CD14-positive monocyte (primary cell): ENCODE data around the gene SCG5. TPM values are rescaled to one million over a fixed set of nuclear protein-coding genes. Genes with fewer than 3 reads are reported as not detected.
"Not testable (repeated sequence)": the region's sequence is repeated elsewhere in the genome, so short reads cannot be mapped to it uniquely, and the experiment has no call there.

Experiments used
- DNase-seq, 3 donors: peaks; one replicate each; pipeline ENCODE4 v3.0.0-alpha.2; 2011 to 2022
- H2AFZ ChIP-seq: 2 replicates; pipeline ENCODE4 v1.6.0; 2012; ENCODE audit warnings: mild to moderate bottlenecking, low read depth, low read length, inconsistent platforms; ENCODE audit not compliant: insufficient read depth, poor library complexity, severe bottlenecking
- H3K27ac ChIP-seq, 2 donors: 1 replicate in 1 of 2; 2 replicates in 1 of 2; pipeline ENCODE4 v1.5.1; 2012 to 2013; ENCODE audit warnings: low read length in 2 of 2, control low read depth in 1 of 2, inconsistent platforms in 1 of 2, low read depth in 1 of 2, mild to moderate bottlenecking in 1 of 2
- H3K27me3 ChIP-seq, 2 donors: one replicate each; pipeline versions ENCODE4 v1.6.0 to v1.6.1; 2011 to 2013; ENCODE audit warnings: low read length in 2 of 2; ENCODE audit not compliant: control insufficient read depth in 2 of 2, insufficient read depth in 2 of 2
- H3K36me3 ChIP-seq, 2 donors: replicated peaks in 1 of 2; 1 replicate in 1 of 2; 2 replicates in 1 of 2; pipeline versions ENCODE4 v1.5.1 to v1.6.1; 2012 to 2013; ENCODE audit warnings: low read length in 2 of 2, control low read depth in 1 of 2, inconsistent platforms in 1 of 2, mild to moderate bottlenecking in 1 of 2; ENCODE audit not compliant: insufficient read depth in 2 of 2, control insufficient read depth in 1 of 2
- H3K4me1 ChIP-seq, 2 donors: 1 replicate in 1 of 2; 2 replicates in 1 of 2; pipeline versions ENCODE4 v1.5.1 to v1.6.1; 2012 to 2013; ENCODE audit warnings: low read length in 2 of 2, control low read depth in 1 of 2, inconsistent platforms in 1 of 2, mild to moderate bottlenecking in 1 of 2, moderate library complexity in 1 of 2; ENCODE audit not compliant: insufficient read depth in 2 of 2, control insufficient read depth in 1 of 2
- H3K4me2 ChIP-seq: replicated peaks from 2 replicates; pipeline ENCODE3; 2012; ENCODE audit warnings: low read length, moderate library complexity, mild to moderate bottlenecking; ENCODE audit not compliant: poor library complexity, severe bottlenecking; ENCODE audit errors: extremely low read depth
- H3K4me3 ChIP-seq, 3 experiments: fragments of 200-600 bp in 1 of 3; sonication (generic) in 1 of 3; replicated peaks in 1 of 3; 1 replicate in 2 of 3; 2 replicates in 1 of 3; pipeline ENCODE4 v1.5.1; 2011 to 2013; ENCODE audit warnings: low read length in 3 of 3, mild to moderate bottlenecking in 3 of 3, control low read depth in 2 of 3, low read depth in 2 of 3, inconsistent platforms in 1 of 3, moderate library complexity in 1 of 3
- H3K79me2 ChIP-seq: 2 replicates; pipeline ENCODE4 v1.6.0; 2012; ENCODE audit warnings: mild to moderate bottlenecking, control low read depth, inconsistent platforms, low read length, moderate library complexity; ENCODE audit not compliant: insufficient read depth
- H3K9ac ChIP-seq: 2 replicates; pipeline ENCODE4 v1.6.0; 2017; ENCODE audit warnings: low read length, mild to moderate bottlenecking; ENCODE audit not compliant: insufficient read depth, poor library complexity, severe bottlenecking
- H3K9me3 ChIP-seq, 2 donors: replicated peaks in 1 of 2; 1 replicate in 1 of 2; 2 replicates in 1 of 2; pipeline versions ENCODE4 v1.5.1 to v1.6.1; 2012 to 2013; ENCODE audit warnings: low read length in 2 of 2, control low read depth in 1 of 2; ENCODE audit not compliant: control insufficient read depth in 1 of 2, insufficient read depth in 1 of 2
- H4K20me1 ChIP-seq: 2 replicates; pipeline ENCODE4 v1.6.0; 2012; ENCODE audit warnings: mild to moderate bottlenecking, low read length, control low read depth, moderate library complexity; ENCODE audit not compliant: insufficient read depth
- H3K27ac Mint-ChIP-seq, 7 donors: one replicate each; pipeline ENCODE4 v1.8.0; 2020; ENCODE audit warnings: mild to moderate bottlenecking in 7 of 7, mixed read lengths in 7 of 7, moderate library complexity in 6 of 7, inconsistent platforms in 2 of 7
- H3K27me3 Mint-ChIP-seq, 3 donors: one replicate each; pipeline ENCODE4 v1.8.0; 2021 to 2022; ENCODE audit warnings: low read depth in 3 of 3, mild to moderate bottlenecking in 3 of 3, mixed read lengths in 3 of 3, moderate library complexity in 3 of 3, inconsistent platforms in 1 of 3
- H3K36me3 Mint-ChIP-seq, 2 donors: one replicate each; pipeline ENCODE4 v1.8.0; 2020; ENCODE audit warnings: mixed read lengths in 2 of 2, inconsistent platforms in 1 of 2, mild to moderate bottlenecking in 1 of 2
- H3K4me1 Mint-ChIP-seq: one replicate; pipeline ENCODE4 v1.8.0; 2020; ENCODE audit warnings: mild to moderate bottlenecking, mixed read lengths
- H3K4me3 Mint-ChIP-seq, 2 donors: one replicate each; pipeline ENCODE4 v1.8.0; 2020; ENCODE audit warnings: mild to moderate bottlenecking in 2 of 2, mixed read lengths in 2 of 2, moderate library complexity in 1 of 2
- H3K9me3 Mint-ChIP-seq, 7 donors: one replicate each; pipeline ENCODE4 v1.8.0; 2020 to 2022; ENCODE audit warnings: mixed read lengths in 7 of 7, mild to moderate bottlenecking in 6 of 7, moderate library complexity in 6 of 7, inconsistent platforms in 2 of 7
- WGBS: methylation state at CpG from one replicate; pipeline ENCODE4 v1.1.5; 2013; ENCODE audit warnings: missing lambda C conversion rate; ENCODE audit not compliant: insufficient coverage; 5-methylcytosine and 5-hydroxymethylcytosine counted together
- intact Hi-C, 2 donors: fragments of 100-400 bp; cut with micrococcal nuclease; formaldehyde crosslinking; loops; one replicate each; pipeline versions ENCODE4 v1.15.0 to v1.15.1; 2023
- polyA plus RNA-seq, 3 donors: library from polyadenylated mRNA; depleted of rRNA in 1 of 3; unstranded in 2 of 3; stranded (reverse) in 1 of 3; fragments of 300-500 nt in 2 of 3; fragments of >200 nt in 1 of 3; fragmentation: Illumina TruSeq in 2 of 3; gene quantifications; 1 replicate in 2 of 3; 2 replicates in 1 of 3; pipeline ENCODE4 v1.2.3, GENCODE V29; 2012 to 2021
- TF ChIP-seq, protein P1 (sequence below): fragments of 200-600 bp; IDR thresholded peaks from one replicate; pipeline ENCODE4 v1.8.0; 2022; ENCODE audit warnings: antibody characterized with exemption, mild to moderate bottlenecking

The SCG5 gene
- polyA plus RNA-seq, 3 donors: not detected

DNA sequence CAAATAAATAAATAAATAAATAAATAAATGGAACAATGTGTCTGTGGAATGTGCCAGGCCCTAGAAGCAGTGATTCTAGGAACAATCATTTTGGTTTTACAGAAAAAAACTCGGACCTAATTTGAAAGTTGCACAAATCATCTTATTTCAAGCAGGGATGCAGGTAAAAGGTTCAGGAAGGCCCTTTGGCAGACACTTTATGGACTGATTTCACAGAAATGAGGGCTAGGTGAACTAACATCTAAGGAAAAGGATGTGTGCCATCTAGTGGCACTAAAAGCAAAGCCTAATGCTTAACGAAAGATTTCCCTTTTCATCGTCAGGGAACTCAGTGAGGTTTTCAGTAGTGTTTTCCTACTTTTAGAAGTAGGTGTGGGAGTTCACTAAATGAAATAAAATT lies 30.8 kb upstream of the SCG5 start:
- H4K20me1 ChIP-seq, H3K27me3 ChIP-seq, H3K4me1 ChIP-seq, H2AFZ ChIP-seq, H3K79me2 ChIP-seq, intact Hi-C loops, H3K36me3 ChIP-seq, H3K9me3 Mint-ChIP-seq, H3K9ac ChIP-seq, H3K4me2 ChIP-seq, H3K4me3 ChIP-seq, H3K27me3 Mint-ChIP-seq, H3K27ac Mint-ChIP-seq, H3K36me3 Mint-ChIP-seq, H3K4me1 Mint-ChIP-seq, H3K27ac ChIP-seq, H3K9me3 ChIP-seq, H3K4me3 Mint-ChIP-seq: not testable (repeated sequence)
- peak in 1 of 3 donors; percentile 11 for DNase-seq
- WGBS: no CpG with 5 or more reads among the region's 3 CpGs
- TF ChIP-seq, protein P1, sequence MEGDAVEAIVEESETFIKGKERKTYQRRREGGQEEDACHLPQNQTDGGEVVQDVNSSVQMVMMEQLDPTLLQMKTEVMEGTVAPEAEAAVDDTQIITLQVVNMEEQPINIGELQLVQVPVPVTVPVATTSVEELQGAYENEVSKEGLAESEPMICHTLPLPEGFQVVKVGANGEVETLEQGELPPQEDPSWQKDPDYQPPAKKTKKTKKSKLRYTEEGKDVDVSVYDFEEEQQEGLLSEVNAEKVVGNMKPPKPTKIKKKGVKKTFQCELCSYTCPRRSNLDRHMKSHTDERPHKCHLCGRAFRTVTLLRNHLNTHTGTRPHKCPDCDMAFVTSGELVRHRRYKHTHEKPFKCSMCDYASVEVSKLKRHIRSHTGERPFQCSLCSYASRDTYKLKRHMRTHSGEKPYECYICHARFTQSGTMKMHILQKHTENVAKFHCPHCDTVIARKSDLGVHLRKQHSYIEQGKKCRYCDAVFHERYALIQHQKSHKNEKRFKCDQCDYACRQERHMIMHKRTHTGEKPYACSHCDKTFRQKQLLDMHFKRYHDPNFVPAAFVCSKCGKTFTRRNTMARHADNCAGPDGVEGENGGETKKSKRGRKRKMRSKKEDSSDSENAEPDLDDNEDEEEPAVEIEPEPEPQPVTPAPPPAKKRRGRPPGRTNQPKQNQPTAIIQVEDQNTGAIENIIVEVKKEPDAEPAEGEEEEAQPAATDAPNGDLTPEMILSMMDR: peak; percentile 54

DNA sequence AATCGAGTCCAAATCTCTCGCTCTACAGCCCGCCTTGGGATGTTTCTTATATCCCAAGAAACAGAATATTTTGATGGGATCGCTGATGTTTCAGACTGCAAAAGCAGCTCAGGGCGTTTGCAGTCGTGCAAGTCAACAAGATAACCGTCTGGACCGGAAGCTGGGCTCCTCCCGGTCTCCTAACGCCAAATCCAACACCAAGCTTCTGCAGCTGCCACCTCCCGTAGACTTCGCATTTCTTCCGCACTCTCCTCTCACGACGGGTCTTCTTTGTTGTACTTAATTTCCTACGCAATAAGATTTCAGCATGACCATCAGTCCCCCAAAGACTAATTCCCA lies 26.8 kb upstream of the SCG5 start:
- H3K36me3 Mint-ChIP-seq, H3K36me3 ChIP-seq, H3K9me3 ChIP-seq, H4K20me1 ChIP-seq, H3K27me3 Mint-ChIP-seq, H3K4me1 ChIP-seq, H3K27me3 ChIP-seq, DNase-seq, intact Hi-C loops, H3K9me3 Mint-ChIP-seq: not testable (repeated sequence)
- H3K4me2 ChIP-seq: peak overlapping the region; percentile 39
- peak overlapping the region; percentile 53 to 98 (median 82) for H3K4me3 ChIP-seq
- Mint-ChIP-seq H3K4me1 (peaks cover 18% of the 10 kb centered on the region), H3K27ac (peak overlapping the region in 6 of 7 donors; percentile 87 to 96 (median 92)), H3K4me3 (peak overlapping the region; percentile 100)
- WGBS: no CpG with 5 or more reads among the region's 16 CpGs
- peak overlapping the region; percentile 44 to 80 for H3K27ac ChIP-seq
- peaks cover 45% of the 10 kb centered on the region for H3K79me2 ChIP-seq
- peak overlapping the region; percentile 60 for H3K9ac ChIP-seq
- H2AFZ ChIP-seq: peak overlapping the region; percentile 78

DNA sequence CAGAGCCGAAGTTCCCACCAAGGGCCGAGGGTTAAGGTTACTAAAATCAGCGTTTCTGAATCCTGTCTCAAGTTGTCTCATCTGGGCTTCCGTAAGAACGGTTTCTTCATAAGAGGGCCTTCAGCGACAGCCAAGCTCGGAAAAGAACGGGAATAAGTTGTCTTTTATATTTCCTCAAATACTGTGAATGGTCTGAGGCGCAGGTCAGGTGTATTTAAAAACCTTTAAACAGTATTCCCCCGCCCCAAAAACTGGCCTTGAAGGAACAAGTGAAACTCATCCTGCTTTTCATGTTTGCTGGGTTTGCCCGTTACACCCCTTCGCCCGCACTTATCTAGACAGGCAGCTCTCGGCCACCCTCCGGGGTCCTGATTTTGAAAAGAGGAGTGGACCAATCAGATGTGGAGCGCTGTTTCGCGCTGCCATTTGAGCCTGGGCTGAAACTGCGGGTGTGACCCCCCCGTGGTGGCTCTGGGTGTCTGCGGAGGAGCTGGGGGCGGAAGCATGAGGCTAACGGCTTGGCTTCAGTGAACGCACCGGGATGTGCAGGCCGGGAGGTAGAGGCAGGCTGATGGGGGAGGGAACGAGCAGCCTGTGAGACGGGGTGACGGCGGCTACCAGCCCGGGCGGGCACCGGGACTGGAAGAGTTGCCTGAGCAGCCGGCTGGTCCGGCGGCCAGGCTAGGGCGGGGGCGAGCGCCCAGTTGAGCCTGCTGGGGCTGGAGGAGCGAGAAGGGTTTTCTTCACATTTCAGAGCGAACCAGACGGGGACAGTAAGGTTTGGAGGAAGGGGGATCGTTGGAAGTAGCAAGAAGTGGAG lies 26.2 kb upstream of the SCG5 start, which contains the start of gene ARHGAP11A:
TSS of gene ARHGAP11A (plus strand) at position 454 of the 820 bp plus-strand sequence. CDS start 708 bp downstream, outside the sequence.
- 1% methylated on average over 8 of the region's 43 CpGs for WGBS
- H3K27me3 Mint-ChIP-seq, intact Hi-C loops, H3K9me3 Mint-ChIP-seq, H3K36me3 Mint-ChIP-seq, H4K20me1 ChIP-seq, H3K4me1 ChIP-seq, H3K36me3 ChIP-seq, H3K27me3 ChIP-seq, H3K9me3 ChIP-seq: not testable (repeated sequence)
- peak within 1 kb of the TSS; percentile 53 to 98 (median 82) for H3K4me3 ChIP-seq
- peaks cover 17% of the 10 kb centered on the region for H3K4me1 Mint-ChIP-seq
- peak; percentile 73 to 82 (median 81) for DNase-seq
- H3K79me2 ChIP-seq: peaks cover 46% of the 10 kb centered on the region
- H2AFZ ChIP-seq: peak within 1 kb of the TSS; percentile 78
- H3K9ac ChIP-seq: peak within 1 kb of the TSS; percentile 63
- peak within 1 kb of the TSS; percentile 90 to 96 (median 93) for H3K27ac Mint-ChIP-seq
- peak within 1 kb of the TSS; percentile 54 for H3K4me2 ChIP-seq
- peak within 1 kb of the TSS; percentile 44 to 83 for H3K27ac ChIP-seq
- peak within 1 kb of the TSS; percentile 100 for H3K4me3 Mint-ChIP-seq

DNA sequence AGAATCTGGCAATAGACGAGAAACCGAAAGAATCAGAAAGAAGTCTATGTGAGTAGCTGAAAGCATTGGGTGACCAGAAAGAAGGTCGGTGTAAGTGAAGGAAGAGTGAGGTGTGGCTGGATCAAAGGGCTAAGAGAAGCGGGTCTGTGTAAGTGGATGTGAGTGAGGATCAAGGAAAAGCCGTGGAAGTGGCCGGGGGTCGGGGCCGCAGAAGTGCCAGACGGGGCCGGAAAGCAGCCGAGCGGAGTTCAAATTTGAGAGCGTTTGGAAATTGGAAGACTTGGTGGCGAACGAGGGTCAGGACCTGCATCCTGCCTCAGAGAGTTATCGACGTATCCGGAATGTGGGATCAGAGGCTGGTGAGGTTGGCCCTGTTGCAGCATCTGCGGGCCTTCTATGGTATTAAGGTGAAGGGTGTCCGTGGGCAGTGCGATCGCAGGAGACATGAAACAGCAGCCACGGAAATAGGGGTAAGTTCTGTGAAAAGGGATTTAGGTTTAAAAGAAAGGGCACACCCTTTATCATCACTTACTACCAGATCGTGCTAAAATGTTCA lies 25.6 kb upstream of the SCG5 start:
- H3K27ac Mint-ChIP-seq: peak overlapping the region; percentile 82 to 96 (median 90)
- H3K36me3 Mint-ChIP-seq, H3K4me1 ChIP-seq, H4K20me1 ChIP-seq, H3K9me3 Mint-ChIP-seq, intact Hi-C loops, H3K27me3 Mint-ChIP-seq, H3K9me3 ChIP-seq, H3K27me3 ChIP-seq, H3K36me3 ChIP-seq, DNase-seq: not testable (repeated sequence)
- WGBS: 0% methylated on average over 6 of the region's 24 CpGs
- Histone ChIP-seq H3K79me2 (peaks cover 50% of the 10 kb centered on the region), H3K27ac (peak overlapping the region in 1 of 2 donors; percentile 80), H3K4me2 (peak overlapping the region; percentile 54), H2AFZ (peak overlapping the region; percentile 78), H3K9ac (peak overlapping the region; percentile 60), H3K4me3 (peak overlapping the region; percentile 53 to 98 (median 82))
- H3K4me1 Mint-ChIP-seq: peaks cover 16% of the 10 kb centered on the region
- H3K4me3 Mint-ChIP-seq: peak overlapping the region; percentile 100
